Measurements from ENCODE around the gene DLGAP5.

DLGAP5 gene

DNA sequence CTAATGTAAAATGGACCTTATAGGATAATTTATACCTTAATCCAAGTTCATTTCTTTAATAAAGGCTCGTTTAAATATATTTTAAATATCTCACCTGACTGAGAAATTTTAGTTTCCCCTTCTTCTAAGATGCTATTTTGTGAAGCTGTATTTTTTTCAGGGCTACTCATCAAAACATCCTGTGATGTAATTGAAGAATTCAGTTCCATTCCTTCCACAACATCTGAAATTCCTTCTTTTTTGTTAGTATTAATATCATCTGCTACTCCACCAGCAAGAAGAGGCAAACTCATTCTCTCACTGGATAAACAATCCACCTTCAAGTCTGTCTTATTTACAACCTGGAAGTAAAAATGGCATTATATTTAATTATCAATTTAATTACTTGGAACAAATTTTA lies 39.8 kb downstream of the DLGAP5 start:
- Histone ChIP-seq H3K36me3 (peaks cover 65% of the 10 kb centered on the region), H3K4me1 (no peaks in the 10 kb centered on the region), H3K27me3 (no peaks in the 10 kb centered on the region), H3K9me3 (no peaks in the 10 kb centered on the region), H3K4me3 (ENCODE audit: low read depth, low read length) (no peak overlapping the region)
- no peak for DNase-seq
- TF ChIP-seq, protein P1, sequence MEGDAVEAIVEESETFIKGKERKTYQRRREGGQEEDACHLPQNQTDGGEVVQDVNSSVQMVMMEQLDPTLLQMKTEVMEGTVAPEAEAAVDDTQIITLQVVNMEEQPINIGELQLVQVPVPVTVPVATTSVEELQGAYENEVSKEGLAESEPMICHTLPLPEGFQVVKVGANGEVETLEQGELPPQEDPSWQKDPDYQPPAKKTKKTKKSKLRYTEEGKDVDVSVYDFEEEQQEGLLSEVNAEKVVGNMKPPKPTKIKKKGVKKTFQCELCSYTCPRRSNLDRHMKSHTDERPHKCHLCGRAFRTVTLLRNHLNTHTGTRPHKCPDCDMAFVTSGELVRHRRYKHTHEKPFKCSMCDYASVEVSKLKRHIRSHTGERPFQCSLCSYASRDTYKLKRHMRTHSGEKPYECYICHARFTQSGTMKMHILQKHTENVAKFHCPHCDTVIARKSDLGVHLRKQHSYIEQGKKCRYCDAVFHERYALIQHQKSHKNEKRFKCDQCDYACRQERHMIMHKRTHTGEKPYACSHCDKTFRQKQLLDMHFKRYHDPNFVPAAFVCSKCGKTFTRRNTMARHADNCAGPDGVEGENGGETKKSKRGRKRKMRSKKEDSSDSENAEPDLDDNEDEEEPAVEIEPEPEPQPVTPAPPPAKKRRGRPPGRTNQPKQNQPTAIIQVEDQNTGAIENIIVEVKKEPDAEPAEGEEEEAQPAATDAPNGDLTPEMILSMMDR (IDR thresholded peaks at IDR 0.05; ENCODE audit: low read depth, low read length) = no peak

DNA sequence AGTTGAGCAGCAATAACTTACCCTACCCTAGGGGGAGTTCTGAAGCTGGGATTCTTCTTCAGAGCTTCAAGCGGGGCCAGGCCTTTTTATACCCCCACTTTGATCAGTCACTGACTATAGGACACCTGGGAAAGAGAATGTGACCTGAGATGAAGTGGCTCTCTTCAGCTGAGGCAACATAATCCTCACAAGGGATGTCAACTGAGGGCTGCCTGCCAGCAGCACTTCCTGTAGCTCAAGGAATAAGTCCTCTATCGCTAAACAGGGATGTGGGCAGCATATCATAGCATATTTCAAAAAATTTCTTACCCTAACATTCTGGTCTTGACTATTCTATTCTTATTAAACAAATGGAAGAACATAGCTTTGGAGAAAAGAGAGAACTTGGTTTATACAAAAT lies 45.0 kb downstream of the DLGAP5 start:
- Histone ChIP-seq H3K9me3 (no peaks in the 10 kb centered on the region), H3K4me3 (ENCODE audit: low read depth, low read length) (no peak overlapping the region), H3K4me1 (no peaks in the 10 kb centered on the region), H3K27me3 (no peaks in the 10 kb centered on the region), H3K36me3 (peaks cover 32% of the 10 kb centered on the region)
- DNase-seq = no peak
- TF ChIP-seq, protein P1 (IDR thresholded peaks at IDR 0.05; ENCODE audit: low read depth, low read length) = no peak

DNA sequence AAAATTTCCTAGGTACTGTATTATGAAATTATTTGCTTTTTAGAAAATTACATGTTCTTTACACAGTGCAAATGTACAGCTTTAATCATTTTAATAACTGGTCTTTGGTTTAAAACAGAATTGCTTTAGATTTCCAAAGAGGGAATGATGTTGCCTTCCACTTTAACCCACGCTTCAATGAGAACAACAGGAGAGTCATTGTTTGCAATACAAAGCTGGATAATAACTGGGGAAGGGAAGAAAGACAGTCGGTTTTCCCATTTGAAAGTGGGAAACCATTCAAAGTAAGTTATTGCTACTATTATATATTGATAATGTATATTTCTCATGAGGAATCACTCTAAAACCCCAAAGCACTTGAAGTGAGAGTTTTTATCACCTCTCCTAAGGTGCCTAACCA lies 48.9 kb downstream of the DLGAP5 start:
- Histone ChIP-seq H3K4me3 (ENCODE audit: low read depth, low read length) (no peak overlapping the region), H3K9me3 (no peaks in the 10 kb centered on the region), H3K36me3 (peaks cover 12% of the 10 kb centered on the region), H3K4me1 (no peaks in the 10 kb centered on the region), H3K27me3 (no peaks in the 10 kb centered on the region)
- TF ChIP-seq, protein P1 (IDR thresholded peaks at IDR 0.05; ENCODE audit: low read depth, low read length) = no peak
- no peak for DNase-seq

DNA sequence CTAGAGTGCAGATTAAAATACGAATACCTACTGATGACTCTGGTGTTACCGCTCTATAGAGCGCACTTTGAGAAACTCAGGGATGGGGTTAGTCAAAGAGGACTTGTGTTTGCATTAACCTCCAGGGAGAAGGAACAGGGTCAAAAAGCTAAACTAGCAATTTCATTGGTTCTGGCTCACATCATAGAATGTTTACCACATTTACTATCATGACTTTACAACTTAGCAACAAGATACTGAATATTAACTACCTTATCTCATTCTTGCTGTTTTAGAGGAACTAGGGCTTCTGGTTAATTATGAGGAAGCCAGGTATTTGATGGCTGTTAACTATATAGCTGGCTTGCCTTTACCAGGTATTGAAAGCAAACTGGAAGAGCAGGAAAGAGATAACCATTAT lies 49.6 kb downstream of the DLGAP5 start:
- H3K4me3 ChIP-seq (ENCODE audit: low read depth, low read length) = no peak overlapping the region
- no peaks in the 10 kb centered on the region for H3K27me3 ChIP-seq
- TF ChIP-seq, protein P1 (IDR thresholded peaks at IDR 0.05; ENCODE audit: low read depth, low read length) = no peak
- DNase-seq = no peak
- H3K9me3 ChIP-seq = no peaks in the 10 kb centered on the region
- no peaks in the 10 kb centered on the region for H3K4me1 ChIP-seq
- H3K36me3 ChIP-seq = peaks cover 9% of the 10 kb centered on the region

DNA sequence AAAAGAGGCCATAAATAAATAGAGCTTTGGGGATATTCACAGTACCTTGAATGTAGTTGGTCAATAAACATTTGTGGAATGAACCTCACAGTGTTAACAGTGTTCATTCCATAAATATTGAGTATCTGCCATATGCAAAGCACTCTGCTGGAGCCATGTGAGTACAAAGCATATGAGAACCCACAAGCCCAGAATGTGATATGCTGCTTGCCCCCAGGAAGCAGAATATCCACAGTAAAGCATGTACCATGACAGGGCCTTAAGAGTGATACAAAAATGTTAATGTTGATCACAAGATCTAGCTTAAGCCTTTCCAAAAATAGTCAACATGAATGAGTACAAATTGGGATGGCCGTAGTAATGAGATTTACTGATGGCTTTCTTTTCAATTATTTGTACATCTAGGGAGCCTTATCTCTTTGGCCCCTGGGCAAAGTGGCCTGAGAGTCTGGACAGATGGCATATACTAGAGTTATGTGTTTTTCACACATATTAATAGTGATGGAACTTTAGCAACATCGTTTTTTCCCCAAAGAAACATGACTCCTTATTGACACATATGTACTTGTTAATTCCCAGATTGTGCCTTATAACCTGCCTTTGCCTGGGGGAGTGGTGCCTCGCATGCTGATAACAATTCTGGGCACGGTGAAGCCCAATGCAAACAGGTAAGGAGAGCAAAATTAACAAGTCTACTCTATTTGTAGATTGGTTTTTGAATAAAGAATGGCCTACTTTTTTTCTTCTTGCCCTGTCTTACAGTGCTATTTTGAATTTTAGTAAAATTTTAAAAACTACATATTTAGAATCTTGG lies 51.5 kb downstream of the DLGAP5 start:
- TF ChIP-seq, protein P1 (IDR thresholded peaks at IDR 0.05; ENCODE audit: low read depth, low read length) = no peak
- no peak for DNase-seq
- H3K9me3 ChIP-seq = no peaks in the 10 kb centered on the region
- H3K36me3 ChIP-seq = peaks cover 3% of the 10 kb centered on the region; the same call in 1 of the 2 replicates
- no peak overlapping the region for H3K4me3 ChIP-seq (ENCODE audit: low read depth, low read length)
- no peaks in the 10 kb centered on the region for H3K4me1 ChIP-seq
- H3K27me3 ChIP-seq = no peaks in the 10 kb centered on the region

DNA sequence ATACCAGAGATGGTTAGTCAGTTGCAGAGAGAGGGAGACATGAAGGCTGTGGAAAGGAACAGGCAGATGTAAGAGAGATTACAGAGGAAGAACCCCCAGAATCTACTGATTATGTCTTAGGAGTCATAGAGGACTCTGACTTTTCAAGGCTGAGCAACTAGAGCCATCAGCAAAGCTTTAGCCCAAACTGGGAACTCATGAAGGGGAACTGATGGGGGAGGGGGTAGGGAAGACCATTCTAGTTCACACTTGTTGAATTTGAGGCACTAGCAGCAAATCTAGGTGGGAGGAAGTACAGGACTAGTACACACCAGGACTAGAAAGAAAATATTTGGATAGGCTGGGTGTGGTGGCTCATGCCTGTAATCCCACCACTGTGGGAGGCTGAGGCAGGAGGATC lies 52.2 kb downstream of the DLGAP5 start:
- H3K36me3 ChIP-seq = peaks cover 3% of the 10 kb centered on the region; the same call in 1 of the 2 replicates
- no peak overlapping the region for H3K4me3 ChIP-seq (ENCODE audit: low read depth, low read length)
- no peaks in the 10 kb centered on the region for H3K9me3 ChIP-seq
- DNase-seq = no peak
- H3K27me3 ChIP-seq = no peaks in the 10 kb centered on the region
- H3K4me1 ChIP-seq = no peaks in the 10 kb centered on the region
- TF ChIP-seq, protein P1 (IDR thresholded peaks at IDR 0.05; ENCODE audit: low read depth, low read length) = no peak
